HPDE6-E6E7 (cell line): Measurements from ENCODE around the gene TECR.
"Not testable (repeated sequence)": the region's sequence is repeated elsewhere in the genome, so short reads cannot be mapped to it uniquely, and the experiment has no call there.

Experiments
- DNase-seq: peaks from one replicate; pipeline ENCODE4 v3.0.0; 2011; ENCODE audit warnings: missing footprints; ENCODE audit errors: extremely low spot score

The TECR gene

DNA sequence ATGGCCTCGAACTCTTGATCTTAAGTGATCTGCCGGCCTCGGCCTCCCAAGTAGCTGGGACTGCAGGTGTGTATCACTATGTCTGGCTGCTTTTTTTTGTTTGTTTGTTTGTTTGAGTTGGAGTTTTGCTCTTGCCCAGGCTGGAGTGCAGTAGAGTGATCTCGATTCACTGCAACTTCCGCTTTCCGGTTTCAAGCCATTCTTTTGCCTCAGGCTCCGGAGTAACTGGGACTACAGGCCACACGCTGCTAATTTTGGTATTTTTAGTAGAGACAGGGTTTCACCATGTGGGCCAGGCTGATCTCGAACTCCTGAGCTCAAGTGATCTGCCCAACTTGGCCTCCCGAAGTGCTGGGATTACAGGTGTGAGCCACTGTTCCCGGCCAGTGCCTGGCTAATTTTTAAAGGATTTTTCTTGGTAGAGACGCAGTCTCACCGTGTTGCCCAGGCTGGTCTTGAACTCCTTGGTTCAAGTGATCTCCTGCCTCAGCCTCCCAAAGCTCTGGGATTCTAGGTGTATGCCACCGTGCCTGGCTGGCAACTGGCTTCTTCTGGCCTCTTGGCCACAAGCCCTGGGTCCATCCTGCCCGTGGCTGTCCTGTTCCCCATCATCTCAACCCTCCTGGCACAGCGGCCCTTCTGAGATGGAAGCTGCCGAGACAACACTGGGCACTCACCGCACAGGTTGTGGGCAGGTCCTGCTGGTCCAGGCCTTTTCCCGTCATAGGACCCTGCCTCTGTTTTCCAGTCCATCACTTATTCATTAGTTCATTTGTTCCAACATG lies 11.5 kb downstream of the TECR start:
- no peak for DNase-seq

- DNase-seq = not testable (repeated sequence)
Measured at GRCh38 chr19:14541979-14542378, 12.6 kb downstream of the TECR start.

DNA sequence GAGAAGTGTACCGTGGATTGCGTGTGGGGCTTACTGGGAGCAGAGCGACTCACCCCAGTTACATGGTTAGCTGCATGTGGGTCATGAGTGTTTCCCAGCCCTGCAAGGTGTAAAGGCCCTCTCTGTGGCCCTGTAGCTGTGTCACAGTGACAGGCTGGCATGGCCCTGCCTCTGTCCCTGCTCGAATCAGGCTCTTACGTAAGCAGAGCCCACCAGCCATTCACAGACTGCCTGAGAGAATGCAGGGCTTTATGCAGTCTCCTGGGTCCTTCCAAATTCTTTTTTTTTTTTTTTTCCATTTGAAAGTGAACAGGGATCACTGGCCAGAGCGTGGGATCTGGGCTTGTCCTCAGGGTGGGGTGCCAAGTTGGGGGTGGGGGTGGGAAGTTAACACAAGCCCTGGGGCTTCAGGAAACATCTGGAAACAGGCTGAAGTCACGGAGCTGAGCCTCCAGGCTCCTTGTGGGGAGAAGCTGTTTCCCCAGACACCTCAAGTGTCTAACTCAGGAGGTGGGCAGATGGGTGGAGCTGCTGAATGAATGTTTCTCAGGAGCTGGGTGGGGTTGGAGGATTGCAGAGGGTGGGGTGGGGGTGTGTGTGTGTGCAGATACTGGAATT lies 13.4 kb downstream of the TECR start:
- no peak for DNase-seq

- no peak for DNase-seq
Measured at GRCh38 chr19:14544047-14544446, 14.7 kb downstream of the TECR start.

GRCh38 chr19:14544977-14545715 lies 15.8 kb downstream of the TECR start:
- DNase-seq = no peak

DNA sequence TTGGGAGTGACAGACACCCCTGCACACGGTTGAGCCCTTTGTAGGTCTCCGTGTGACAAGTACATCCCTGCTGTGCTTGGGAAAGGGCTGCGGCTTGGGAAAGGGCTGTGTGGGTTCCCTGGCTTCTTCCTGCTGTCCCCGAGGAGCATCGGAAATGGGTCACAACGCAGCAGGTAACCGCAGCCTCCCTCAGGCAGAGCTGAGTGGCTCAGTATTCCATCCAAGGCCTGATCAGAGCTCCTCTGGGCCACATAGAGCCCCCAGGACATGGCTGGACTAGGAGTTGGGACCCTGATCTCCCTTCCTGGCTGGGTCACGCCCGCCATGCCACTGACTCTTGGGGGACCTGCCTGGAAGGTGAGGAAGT lies 16.3 kb downstream of the TECR start:
- DNase-seq = no peak

GRCh38 chr19:14550201-14550754 lies 20.9 kb downstream of the TECR start:
- no peak for DNase-seq

- peak; percentile 71 for DNase-seq
Measured at GRCh38 chr19:14551134-14552005, 22.0 kb downstream of the TECR start.

DNA sequence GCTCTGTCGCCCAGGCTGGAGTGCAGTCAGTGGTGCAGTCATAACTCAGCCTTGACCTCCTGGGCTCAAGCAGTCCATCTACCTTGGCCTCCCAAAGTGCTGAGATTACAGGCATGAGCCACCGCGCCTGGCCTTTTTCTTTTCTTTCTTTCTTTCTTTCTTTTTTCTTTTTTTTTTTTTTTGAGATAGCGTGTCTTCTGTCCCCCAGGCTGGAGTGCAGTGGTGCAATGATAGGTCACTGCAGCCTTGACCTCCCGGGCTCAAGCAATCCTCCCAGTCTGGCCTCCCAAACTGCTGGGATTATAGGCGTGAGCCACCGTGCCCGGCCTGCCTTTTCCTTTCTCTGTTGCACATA lies 22.6 kb downstream of the TECR start:
- DNase-seq = not testable (repeated sequence)

- DNase-seq = no peak
Measured at GRCh38 chr19:14553042-14553938, 23.9 kb downstream of the TECR start.

DNA sequence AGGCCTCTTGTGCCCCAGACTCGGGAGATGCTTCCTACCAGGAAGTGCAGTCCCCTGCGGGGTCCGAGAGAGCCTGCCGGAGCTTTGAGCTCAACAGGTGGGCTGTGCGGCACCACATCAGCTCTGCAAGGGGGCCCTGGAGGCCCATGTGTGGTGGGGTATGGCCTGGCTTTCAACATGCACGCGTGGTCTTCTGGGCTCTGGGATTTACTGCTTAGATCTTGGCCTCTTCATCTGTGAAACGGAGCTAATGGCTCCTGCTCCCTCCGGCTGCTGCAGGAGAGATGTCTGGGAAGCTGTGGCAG lies 24.5 kb downstream of the TECR start:
- no peak for DNase-seq

- no peak for DNase-seq
Measured at GRCh38 chr19:14554382-14554812, 25.0 kb downstream of the TECR start.

DNA sequence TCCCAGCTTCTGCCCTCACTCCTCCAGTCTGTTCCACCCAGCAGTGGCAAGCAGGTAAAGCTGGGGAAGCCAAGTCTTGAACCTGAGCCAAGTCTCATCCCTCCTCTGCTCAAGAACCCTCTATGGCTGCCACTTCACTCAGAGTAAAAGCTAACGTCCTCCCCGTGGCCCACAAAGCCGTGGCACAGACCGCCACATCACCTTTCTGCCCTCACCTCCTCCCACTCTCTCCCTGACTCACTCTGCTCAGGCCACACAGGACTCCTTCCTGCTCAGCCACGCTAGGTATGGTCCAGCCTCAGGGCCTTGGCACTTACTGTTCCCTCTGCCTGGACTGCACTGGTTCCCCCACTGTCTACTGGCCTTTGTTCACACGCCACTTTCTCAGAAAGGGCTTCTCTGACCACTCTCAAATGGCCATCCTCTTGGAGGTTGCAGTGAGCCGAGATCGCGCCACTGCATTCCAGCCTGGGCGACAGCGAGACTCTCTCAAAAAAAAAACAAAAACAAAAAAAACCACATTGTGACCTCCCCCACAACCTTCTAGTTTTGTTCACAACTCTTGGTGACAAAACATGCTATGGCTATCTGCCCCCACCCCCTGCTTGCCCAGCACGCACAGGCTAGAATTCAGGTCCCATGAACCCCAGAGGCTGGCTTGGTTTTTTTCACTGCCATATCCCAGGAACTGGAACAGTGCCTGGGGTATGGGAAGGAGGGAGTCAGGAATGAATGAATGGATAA lies 26.7 kb downstream of the TECR start:
- no peak for DNase-seq

DNA sequence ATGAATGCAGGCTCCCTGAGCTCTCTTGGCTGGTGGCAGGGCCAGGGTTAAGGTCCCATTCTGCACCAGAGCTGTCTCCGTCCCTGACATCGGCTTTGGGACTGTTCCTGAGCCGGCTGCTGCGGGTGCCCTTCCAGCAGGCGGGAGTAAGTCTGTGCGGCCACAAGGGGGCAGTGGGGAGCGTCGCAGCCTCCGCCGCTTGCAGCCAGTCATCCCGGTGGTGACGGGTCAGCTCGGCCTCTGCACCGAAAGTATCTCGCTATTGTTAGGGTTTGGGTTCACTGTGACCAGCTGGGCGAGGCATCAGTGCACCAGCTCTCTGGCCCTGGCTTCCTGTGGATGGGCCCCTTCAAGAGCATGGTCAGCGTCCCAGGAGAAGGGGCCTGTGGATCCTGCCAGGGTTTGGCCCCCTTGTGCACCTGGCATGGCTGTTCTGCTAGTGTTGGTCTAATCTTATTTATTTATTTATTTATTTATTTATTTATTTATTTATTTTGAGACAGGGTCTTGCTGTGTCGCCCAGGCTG lies 27.3 kb downstream of the TECR start:
- peak; percentile 76 for DNase-seq

GRCh38 chr19:14558370-14559066 lies 29.1 kb downstream of the TECR start:
- no peak for DNase-seq

- no peak for DNase-seq
Measured at GRCh38 chr19:14559916-14560775, 30.8 kb downstream of the TECR start.

DNA sequence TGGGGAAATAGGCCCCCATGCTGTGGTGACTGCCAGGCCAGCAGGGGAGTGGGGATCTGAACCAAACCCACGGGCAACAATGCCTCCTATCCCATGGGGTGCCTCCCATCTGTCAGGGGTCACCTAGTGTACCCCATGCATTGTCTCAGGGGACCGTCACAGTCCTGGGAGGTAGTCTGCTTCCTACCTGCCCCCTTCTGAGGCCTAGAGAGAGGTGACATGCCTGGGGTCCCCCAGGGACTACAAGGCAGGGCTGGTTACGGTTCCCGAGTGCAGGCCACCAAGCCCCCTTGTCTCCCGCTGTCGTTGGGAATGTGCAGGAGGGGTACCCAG lies 31.3 kb downstream of the TECR start:
- DNase-seq = no peak

DNA sequence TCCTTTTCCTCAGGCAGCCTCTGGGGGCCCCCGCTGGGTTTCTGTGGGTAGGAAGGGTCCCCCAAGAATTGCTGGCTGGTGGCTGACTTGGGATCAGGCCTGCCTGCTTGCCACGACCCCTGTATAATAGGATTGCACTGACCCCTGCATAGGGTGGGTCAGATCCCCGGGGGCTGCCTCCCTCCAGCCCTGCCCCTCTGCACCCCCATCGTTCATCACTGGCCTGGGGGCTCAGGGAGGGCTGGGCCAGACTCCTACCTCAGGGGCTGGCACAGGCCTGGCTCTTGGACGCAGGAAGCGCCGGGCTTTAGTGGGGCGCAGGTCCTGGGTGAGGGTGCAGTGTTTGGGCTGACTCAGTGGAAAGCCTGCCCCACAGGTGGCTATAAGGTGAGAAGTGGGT lies 31.9 kb downstream of the TECR start:
- no peak for DNase-seq
